Skin epidermis (tissue), 12 donors: Measurements from ENCODE around the gene TDRD7.

ENCODE experiments used
- H3K27ac ChIP-seq, 21 experiments: fragments of 200-600 bp; sonication (generic) in 11 of 21; one replicate each; pipeline ENCODE4 v1.5.0; 2020; ENCODE audit warnings: mild to moderate bottlenecking in 3 of 21, inconsistent platforms in 2 of 21, moderate library complexity in 2 of 21
- H3K4me3 ChIP-seq, 7 experiments: fragments of 200-600 bp; sonication (generic) in 2 of 7; one replicate each; pipeline ENCODE4 v1.5.0; 2020; ENCODE audit warnings: inconsistent platforms in 2 of 7, mild to moderate bottlenecking in 2 of 7, moderate library complexity in 1 of 7

The TDRD7 gene

DNA sequence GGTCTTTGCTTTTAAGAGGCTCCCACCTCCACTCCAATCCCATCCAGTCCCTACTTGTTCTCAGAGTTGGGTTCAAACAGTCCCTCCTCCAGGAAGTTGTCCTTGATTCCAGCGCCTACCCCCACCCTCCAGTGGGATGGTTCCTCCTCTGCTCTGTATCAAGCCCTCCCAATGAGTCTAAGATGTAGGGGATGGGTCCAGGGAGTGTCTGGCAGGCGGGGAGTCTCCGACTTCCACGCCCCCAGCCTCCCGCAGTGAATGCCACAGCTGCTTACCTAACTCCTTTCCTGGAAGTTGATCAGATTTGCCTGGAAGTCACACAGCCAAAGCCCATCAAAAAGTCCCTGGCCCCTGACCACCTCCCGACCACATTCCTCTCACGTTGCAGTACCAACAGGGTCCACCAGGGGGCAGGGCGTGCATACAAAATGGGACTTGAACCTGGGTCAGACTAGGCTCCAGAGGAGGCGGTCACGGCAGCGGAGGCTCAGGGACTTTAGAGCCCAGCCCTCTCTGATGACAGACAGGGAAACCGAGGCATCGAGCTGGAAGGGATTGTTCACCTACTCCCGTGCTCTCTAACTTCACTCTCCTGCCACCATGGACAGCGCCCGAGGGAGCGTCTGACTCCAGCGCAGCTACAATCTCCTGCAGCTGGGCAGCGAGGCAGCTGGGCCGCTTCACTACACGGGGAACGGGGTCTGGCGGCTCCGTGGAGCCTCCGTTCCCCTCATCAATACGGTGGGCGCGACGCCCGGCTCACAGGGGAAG lies 25.0 kb upstream of the TDRD7 start:
- H3K4me3 ChIP-seq: peak overlapping the region in 1 of 7 experiments; percentile 1
- no peak overlapping the region for H3K27ac ChIP-seq

DNA sequence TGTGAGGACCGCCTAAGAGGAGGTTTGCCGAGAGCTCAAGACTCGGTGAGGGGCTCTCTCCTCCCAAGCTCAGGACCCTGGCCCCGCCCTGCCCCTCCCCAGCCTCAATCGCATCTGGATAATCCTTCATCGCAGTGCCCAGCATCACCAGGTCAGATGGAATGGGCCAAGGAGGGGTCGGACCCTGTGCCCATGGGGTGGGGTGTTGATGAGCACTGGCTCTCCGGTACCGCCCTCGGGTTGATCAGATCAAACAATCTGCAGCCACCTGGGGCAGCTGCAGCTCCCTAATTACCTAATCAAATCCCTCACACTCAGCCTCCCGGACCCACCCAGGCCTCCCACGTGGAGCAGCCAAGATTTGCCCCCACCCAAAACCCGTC lies 24.4 kb upstream of the TDRD7 start:
- H3K27ac ChIP-seq: no peak overlapping the region
- peak overlapping the region in 1 of 7 experiments; percentile 1 for H3K4me3 ChIP-seq

DNA sequence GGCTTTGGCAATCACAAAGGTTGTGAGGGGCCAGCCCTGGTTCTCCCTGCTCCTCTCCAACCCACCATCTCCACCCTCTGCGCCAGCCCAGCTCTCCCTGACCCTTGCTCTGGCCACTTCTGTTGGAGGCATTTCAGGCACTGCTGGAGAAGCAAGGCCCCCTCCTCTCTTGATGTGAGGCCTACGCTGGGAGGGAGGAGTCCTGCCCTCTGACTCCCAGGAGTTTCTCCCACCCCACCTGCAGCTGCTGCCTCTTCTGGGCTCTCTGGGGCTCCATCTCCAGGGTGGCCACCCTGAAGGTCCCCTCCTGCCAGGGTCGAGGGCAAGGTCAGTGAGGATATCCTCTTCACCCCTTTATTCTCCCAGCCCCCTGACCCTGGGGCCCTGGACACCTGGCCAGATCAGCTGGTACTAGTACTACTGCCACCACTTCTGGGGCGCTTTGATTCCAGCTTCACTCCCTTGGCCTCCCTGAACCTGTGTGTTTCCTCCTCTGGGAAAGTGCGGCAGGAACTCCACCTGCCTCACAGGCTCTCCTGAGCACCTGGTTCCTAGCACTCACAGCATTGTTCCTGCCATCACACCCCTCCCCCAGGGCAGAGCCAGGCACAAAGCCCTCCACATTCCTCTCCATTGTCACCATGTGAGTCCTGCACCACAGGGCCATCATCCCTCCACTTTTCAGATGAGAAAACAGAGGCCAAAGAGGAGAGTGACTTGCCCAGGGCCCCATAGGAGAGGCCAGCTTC lies 23.8 kb upstream of the TDRD7 start:
- H3K4me3 ChIP-seq: no peak overlapping the region
- H3K27ac ChIP-seq: no peak overlapping the region

DNA sequence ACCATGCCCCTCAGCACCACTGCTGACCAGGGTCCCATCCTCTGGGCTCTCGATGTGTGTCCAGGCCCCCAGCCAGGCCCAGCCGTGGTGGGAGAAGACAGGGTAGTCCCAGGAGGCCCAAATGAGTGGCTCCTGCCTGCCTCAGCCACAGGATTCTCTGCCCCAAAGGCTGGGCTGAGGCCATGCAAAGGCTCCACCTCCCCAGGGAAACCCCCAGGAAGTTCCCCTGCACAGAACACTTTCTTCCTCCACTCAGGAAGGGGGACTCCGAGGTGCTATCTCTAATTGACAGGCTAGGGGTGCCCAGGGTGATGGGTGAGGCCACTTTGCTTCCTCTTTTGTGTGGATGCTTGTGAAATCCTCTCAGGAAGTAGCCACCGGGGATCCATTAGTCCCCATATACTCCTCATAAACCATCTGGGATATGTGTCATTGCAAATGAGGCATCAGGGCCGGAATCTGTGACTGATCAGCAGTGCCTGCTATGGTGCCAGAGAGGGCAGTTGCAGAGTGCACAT lies 23.1 kb upstream of the TDRD7 start:
- H3K27ac ChIP-seq: no peak overlapping the region

DNA sequence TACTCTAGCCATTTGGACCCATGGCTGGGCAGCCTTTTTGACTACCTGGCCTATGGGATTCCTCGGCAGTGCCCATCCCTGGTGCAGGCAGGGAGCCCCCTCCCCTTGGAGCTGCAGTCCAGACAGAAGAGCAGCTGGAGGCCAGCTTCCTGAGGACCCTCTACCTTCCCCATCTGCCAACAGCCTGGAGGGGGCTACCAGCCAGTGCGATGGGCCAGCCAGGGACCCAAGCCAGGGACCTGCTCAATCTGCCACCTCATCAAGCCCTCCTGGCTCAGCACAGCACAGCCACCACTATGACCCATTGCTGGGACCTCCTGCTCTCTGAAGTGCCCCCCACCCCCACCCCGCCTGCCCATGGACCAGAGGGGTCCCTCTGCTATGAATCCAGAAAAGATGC lies 22.6 kb upstream of the TDRD7 start:
- Histone ChIP-seq H3K4me3 (no peak overlapping the region), H3K27ac (no peak overlapping the region)

More for the DNA sequence above, 23.1 kb upstream of the TDRD7 start:
- H3K4me3 ChIP-seq: no peak overlapping the region

- H3K27ac ChIP-seq: no peak overlapping the region
- no peak overlapping the region for H3K4me3 ChIP-seq
These were observed 21.0 kb upstream of the TDRD7 start for GRCh38 chr9:97390791-97391406.

DNA sequence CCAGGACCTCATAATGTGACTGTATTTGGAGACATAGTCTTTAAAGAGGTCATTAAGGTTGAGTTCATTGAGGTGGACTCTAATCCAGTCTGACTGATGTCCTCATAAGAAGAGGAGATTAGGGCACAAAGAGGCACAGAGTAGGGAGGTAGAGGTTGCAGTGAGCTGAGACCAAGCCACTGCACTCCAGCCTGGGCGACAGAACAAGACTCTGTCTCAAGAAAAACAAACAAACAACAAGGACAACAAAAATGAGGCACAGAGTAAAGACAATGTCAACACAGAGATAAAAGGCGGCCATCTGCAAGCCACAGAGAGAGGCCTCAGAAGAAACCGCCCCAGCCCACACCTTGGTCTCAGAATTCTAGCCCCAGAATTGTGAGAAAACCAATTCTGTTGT lies 17.0 kb upstream of the TDRD7 start:
- H3K27ac ChIP-seq: no peak overlapping the region
- no peak overlapping the region for H3K4me3 ChIP-seq

- H3K27ac ChIP-seq: no peak overlapping the region
- no peak overlapping the region for H3K4me3 ChIP-seq
These were observed 16.2 kb upstream of the TDRD7 start for GRCh38 chr9:97395745-97396144.

DNA sequence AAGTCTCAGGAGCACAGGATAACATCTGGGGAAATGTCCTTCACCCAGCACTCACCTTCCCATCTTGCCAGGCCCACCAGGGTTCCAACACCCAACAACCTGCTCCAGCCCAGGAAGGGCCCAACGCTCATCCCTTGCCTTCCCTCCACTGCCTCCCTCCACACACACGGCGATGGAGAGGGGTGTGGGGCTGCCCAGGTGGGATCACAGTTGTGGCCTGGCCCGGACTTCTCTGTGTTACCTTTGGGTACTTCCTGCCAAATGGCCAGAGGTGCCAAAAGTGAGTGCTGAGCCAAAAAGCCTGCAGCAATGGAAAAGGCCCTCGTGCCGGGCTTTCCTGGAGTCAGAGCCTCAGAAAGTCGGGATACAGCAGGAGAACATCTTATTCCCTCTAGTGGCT lies 15.6 kb upstream of the TDRD7 start:
- Histone ChIP-seq H3K4me3 (no peak overlapping the region), H3K27ac (no peak overlapping the region)

DNA sequence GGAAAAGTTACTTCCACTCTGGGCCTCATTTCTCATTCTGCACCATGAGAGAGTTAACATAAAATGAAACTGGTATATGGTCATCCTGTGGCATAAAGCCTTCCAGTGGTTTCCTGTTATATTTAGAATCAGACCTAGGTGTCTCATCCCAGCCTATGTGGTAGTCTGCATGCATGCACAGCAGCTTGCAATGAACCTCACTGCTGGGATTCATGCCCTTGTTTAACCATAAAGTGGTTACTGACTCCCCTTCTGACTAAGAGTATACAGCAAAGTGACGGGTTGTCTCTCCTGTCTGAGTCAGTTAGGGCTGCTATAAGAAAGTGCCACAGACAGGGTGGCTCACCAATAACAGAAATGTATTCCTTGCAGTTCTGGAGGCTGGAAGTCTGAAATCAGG lies 14.7 kb upstream of the TDRD7 start:
- Histone ChIP-seq H3K27ac (no peak overlapping the region), H3K4me3 (no peak overlapping the region)

- no peak overlapping the region for H3K4me3 ChIP-seq
- no peak overlapping the region for H3K27ac ChIP-seq
These were observed 12.7 kb upstream of the TDRD7 start for GRCh38 chr9:97398999-97399758.

DNA sequence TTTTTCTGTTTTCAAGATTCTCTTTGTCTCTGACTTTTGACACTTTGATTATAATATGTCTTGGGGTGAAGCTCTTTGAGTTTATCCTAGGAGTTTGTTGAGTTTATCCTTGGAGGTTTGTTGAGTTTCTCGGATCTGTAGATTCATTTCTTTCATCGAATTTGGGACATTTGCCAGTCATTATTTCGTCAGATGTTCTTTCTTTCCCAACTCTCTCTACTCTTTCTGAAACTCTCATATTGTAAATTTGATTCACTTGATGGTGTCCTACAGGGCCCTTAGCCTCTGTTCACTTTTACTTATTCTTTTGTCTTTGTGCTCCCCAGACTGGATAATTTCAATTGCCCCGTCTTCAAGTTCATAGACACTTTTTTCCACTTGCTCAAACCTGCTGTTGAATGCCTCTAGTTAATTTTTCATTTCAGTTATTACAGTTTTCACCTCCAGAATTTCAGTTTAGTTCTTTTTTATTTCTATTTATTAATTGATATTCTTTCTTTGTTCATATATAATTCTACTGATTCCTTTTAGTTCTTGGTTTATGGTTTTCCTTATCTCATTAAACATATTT lies 8.1 kb upstream of the TDRD7 start:
- Histone ChIP-seq H3K27ac (no peak overlapping the region), H3K4me3 (no peak overlapping the region)

GRCh38 chr9:97405551-97405950 lies 6.3 kb upstream of the TDRD7 start:
- Histone ChIP-seq H3K4me3 (no peak overlapping the region), H3K27ac (no peak overlapping the region)

- no peak overlapping the region for H3K4me3 ChIP-seq
- H3K27ac ChIP-seq: no peak overlapping the region
These were observed 5.2 kb upstream of the TDRD7 start for GRCh38 chr9:97406620-97407177.

- H3K27ac ChIP-seq: no peak overlapping the region
- no peak overlapping the region for H3K4me3 ChIP-seq
These were observed 3.3 kb upstream of the TDRD7 start for GRCh38 chr9:97408562-97408961.

DNA sequence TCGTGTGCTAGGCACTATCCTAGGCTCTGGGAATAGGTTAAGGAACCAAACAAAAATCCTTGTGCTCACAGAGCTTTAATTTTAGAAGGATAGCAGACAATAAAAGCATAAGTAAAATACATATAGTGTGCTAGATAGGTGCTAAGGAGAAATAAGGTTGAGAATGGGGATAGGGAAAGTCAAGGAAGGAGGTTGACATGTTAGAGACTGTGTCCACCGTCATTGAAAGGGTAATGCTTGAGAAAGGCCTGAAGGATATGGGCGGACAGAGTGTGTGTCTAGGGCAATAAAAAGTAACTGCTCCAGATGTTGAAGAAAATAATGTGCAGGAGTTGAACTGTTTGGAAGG lies 482 bp upstream of the TDRD7 start:
- Histone ChIP-seq H3K27ac (peak overlapping the region in 6 of 21 experiments; percentile 13 to 91 (median 54)), H3K4me3 (peak overlapping the region; percentile 90 to 100 (median 97))

DNA sequence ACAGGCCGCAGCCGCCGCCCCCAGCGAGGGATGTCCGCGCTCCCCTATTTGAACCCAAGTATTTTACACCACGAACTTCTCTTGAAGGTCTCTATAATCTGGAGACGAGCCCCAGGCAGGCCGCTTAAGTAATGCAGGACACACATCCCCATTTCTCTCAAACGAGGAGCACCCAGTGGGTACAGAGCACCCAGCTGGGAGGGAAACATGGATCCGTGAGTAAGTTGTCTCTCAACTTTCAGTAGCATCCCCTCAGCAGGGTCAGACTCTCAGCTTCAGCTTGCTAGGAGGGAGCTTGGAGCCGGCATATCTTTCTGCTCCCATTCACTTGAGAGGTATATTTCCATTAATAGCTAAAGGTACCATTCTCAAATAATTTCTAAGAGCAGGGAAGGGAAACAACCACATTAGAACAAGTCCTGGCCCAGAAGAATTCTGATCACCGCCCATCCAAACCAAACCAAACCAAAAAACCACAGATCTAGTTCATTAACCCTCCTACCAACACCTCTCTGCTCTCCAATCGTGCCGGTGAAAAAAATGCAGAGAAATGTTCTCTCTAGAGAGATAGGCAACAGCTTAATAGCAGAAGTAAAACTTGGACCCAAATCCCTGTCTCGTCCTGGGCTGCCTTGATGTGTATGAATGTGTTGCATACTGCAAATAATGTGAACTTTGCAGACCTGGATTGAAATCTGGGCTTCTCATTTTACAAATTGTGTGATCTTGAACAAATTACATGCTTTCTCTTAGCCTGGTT lies 910 bp downstream of the TDRD7 start:
- Histone ChIP-seq H3K4me3 (peak overlapping the region; percentile 90 to 100 (median 97)), H3K27ac (peak overlapping the region; percentile 70 to 93 (median 86))

DNA sequence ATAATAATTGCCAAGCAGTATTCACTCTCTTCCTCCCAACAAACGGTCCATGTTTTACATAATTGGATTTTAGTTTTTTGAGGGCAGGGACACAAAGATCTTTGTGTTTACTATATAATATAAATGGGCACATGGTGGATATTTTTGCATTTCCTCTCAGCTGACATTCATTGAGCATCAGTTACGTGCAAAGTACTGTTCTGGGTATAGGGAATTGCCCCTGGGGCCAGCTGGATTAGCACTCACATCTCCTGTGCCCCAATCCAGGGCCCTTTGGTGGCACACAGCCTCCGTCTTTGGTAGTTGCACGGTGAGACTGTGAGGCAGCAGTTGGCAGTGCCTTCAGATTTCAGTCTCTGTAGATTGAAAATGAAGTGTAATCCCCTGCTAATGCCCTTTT lies 1.6 kb downstream of the TDRD7 start:
- Histone ChIP-seq H3K27ac (peak overlapping the region in 3 of 21 experiments; percentile 20 to 92 (median 88)), H3K4me3 (peak overlapping the region in 1 of 7 experiments; percentile 100)

GRCh38 chr9:97415146-97415545 lies 3.2 kb downstream of the TDRD7 start:
- Histone ChIP-seq H3K27ac (no peak overlapping the region), H3K4me3 (no peak overlapping the region)
